ENCODE measurements around the gene RBMS1. TPM values are rescaled to one million over a fixed set of nuclear protein-coding genes. Genes with fewer than 3 reads are reported as not detected.

The RBMS1 gene
- total and polyA plus RNA-seq, 2 experiments from 2014 or later: 55.5 to 94.8 TPM

DNA sequence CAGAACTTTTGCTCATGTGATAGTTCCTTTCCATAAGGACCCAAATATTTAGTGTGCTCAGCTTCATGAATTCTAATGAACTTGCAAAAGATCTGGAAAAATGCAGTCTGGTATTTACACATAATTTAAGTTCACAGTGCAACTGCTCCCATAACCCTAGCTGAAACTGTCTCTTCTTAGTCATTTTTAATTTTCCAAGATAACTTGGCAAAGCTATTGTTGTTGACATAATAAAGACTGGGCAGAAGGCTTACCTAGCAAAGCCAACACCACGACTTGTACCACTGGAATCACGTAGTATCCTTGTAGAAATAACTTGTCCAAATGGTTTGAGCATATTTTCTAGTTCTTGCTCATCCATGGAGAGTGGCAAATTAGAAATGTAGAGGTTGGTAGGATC, 190.5 kb downstream of the RBMS1 start:
- Mint-ChIP-seq H3K36me3 (ENCODE audit: low read depth) (peaks cover 18% of the 10 kb centered on the region), H3K4me3 (no peak overlapping the region), H3K4me1 (peaks cover 20% of the 10 kb centered on the region), H3K27ac (no peak overlapping the region), H3K9me3 (no peaks in the 10 kb centered on the region), H3K27me3 (ENCODE audit: insufficient read depth, low read depth, poor library complexity) (no peaks in the 10 kb centered on the region)
- Histone ChIP-seq H3K36me3 (ENCODE audit: insufficient read depth) (no peaks in the 10 kb centered on the region), H3K4me1 (ENCODE audit: insufficient read depth) (peaks cover 11% of the 10 kb centered on the region), H3K4me2 (no peak overlapping the region), H3K27me3 (ENCODE audit: insufficient read depth) (no peaks in the 10 kb centered on the region), H2AFZ (no peak overlapping the region), H3K4me3 (no peak overlapping the region), H3K9me2 (ENCODE audit: insufficient read depth) (no peaks in the 10 kb centered on the region), H3K27ac (ENCODE audit: low read depth) (no peak overlapping the region), H4K20me1 (replicated peaks; ENCODE audit: insufficient read depth) (no peaks in the 10 kb centered on the region), H3K79me2 (replicated peaks; ENCODE audit: insufficient read depth) (no peaks in the 10 kb centered on the region; the same call in 1 of the 2 replicates), H3F3A (replicated peaks; ENCODE audit: low read depth) (no peaks in the 10 kb centered on the region)
- no peak for ATAC-seq
- DNase-seq (ENCODE audit: low spot score): no peak
- TF ChIP-seq EZH2phosphoT487 (IDR thresholded peaks at IDR 0.05; ENCODE audit: unreplicated experiment) (no peak), JUNB (IDR thresholded peaks at IDR 0.05; ENCODE audit: unreplicated experiment) (no peak), EZH2 (IDR thresholded peaks at IDR 0.05; ENCODE audit: low read depth, unreplicated experiment) (no peak), ZNF114 (CRISPR knock-in tag; IDR thresholded peaks at IDR 0.05) (no peak), ZNF331 (CRISPR knock-in tag; IDR thresholded peaks at IDR 0.05; ENCODE audit: low read depth) (no peak), CREB1 (CRISPR knock-in tag; IDR thresholded peaks at IDR 0.05; ENCODE audit: low read depth) (no peak), POLR2AphosphoS5 (IDR thresholded peaks at IDR 0.05; ENCODE audit: low read depth) (no peak)
- TF ChIP-seq, protein P1, sequence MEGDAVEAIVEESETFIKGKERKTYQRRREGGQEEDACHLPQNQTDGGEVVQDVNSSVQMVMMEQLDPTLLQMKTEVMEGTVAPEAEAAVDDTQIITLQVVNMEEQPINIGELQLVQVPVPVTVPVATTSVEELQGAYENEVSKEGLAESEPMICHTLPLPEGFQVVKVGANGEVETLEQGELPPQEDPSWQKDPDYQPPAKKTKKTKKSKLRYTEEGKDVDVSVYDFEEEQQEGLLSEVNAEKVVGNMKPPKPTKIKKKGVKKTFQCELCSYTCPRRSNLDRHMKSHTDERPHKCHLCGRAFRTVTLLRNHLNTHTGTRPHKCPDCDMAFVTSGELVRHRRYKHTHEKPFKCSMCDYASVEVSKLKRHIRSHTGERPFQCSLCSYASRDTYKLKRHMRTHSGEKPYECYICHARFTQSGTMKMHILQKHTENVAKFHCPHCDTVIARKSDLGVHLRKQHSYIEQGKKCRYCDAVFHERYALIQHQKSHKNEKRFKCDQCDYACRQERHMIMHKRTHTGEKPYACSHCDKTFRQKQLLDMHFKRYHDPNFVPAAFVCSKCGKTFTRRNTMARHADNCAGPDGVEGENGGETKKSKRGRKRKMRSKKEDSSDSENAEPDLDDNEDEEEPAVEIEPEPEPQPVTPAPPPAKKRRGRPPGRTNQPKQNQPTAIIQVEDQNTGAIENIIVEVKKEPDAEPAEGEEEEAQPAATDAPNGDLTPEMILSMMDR (conservative IDR thresholded peaks at IDR 0.05; ENCODE audit: low read depth in 2 of 2): no peak
- TF ChIP-seq, protein P2, sequence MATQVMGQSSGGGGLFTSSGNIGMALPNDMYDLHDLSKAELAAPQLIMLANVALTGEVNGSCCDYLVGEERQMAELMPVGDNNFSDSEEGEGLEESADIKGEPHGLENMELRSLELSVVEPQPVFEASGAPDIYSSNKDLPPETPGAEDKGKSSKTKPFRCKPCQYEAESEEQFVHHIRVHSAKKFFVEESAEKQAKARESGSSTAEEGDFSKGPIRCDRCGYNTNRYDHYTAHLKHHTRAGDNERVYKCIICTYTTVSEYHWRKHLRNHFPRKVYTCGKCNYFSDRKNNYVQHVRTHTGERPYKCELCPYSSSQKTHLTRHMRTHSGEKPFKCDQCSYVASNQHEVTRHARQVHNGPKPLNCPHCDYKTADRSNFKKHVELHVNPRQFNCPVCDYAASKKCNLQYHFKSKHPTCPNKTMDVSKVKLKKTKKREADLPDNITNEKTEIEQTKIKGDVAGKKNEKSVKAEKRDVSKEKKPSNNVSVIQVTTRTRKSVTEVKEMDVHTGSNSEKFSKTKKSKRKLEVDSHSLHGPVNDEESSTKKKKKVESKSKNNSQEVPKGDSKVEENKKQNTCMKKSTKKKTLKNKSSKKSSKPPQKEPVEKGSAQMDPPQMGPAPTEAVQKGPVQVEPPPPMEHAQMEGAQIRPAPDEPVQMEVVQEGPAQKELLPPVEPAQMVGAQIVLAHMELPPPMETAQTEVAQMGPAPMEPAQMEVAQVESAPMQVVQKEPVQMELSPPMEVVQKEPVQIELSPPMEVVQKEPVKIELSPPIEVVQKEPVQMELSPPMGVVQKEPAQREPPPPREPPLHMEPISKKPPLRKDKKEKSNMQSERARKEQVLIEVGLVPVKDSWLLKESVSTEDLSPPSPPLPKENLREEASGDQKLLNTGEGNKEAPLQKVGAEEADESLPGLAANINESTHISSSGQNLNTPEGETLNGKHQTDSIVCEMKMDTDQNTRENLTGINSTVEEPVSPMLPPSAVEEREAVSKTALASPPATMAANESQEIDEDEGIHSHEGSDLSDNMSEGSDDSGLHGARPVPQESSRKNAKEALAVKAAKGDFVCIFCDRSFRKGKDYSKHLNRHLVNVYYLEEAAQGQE (IDR thresholded peaks at IDR 0.05; ENCODE audit: unreplicated experiment): no peak
- TF ChIP-seq, protein P3, sequence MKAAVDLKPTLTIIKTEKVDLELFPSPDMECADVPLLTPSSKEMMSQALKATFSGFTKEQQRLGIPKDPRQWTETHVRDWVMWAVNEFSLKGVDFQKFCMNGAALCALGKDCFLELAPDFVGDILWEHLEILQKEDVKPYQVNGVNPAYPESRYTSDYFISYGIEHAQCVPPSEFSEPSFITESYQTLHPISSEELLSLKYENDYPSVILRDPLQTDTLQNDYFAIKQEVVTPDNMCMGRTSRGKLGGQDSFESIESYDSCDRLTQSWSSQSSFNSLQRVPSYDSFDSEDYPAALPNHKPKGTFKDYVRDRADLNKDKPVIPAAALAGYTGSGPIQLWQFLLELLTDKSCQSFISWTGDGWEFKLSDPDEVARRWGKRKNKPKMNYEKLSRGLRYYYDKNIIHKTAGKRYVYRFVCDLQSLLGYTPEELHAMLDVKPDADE (IDR thresholded peaks at IDR 0.05): no peak

Measured in GM23338 (cell line).